Omental fat pad (tissue), 4 donors: ENCODE data around the gene MRPL43. TPM values are rescaled to one million over a fixed set of nuclear protein-coding genes. Genes with fewer than 3 reads are reported as not detected.

ENCODE experiments used
- ATAC-seq: fragments of 150-250 bp; one replicate; pipeline ENCODE4 v1.9.1; 2016; ENCODE audit warnings: mild to moderate bottlenecking, moderate library complexity; ENCODE audit not compliant: low FRiP score
- DNase-seq: peaks from one replicate; pipeline ENCODE4 v3.0.0-alpha.2; 2019; ENCODE audit warnings: low spot score
- CTCF ChIP-seq, 3 donors: fragments of 450-650 bp; IDR thresholded peaks; one replicate each; pipeline ENCODE4 v1.5.1; 2016 to 2017; ENCODE audit warnings: antibody characterized with exemption in 3 of 3, mild to moderate bottlenecking in 3 of 3, moderate library complexity in 2 of 3
- total RNA-seq, 4 donors: library from RNA; depleted of rRNA; stranded (reverse); fragments of >200 nt; gene quantifications; one replicate each; pipeline ENCODE4 v1.1.0, GENCODE V29; 2016

Gene MRPL43
- total RNA-seq, 4 donors from 2014 or later = 59.7 to 97.0 (median 79.3) TPM

GRCh38 chr10:101018600-101019439 lies 31.5 kb upstream of the MRPL43 start:
- ATAC-seq (peak; percentile 70), DNase-seq (peak; percentile 81)
- TF ChIP-seq CTCF (IDR thresholded peaks at IDR 0.05) = peak in 1 of 3 donors; percentile 25

GRCh38 chr10:101018118-101018599 lies 30.9 kb upstream of the MRPL43 start:
- DNase-seq (no peak), ATAC-seq (no peak)
- no peak for TF ChIP-seq CTCF (IDR thresholded peaks at IDR 0.05)

GRCh38 chr10:101016814-101017213 lies 29.5 kb upstream of the MRPL43 start:
- DNase-seq = no peak
- no peak for TF ChIP-seq CTCF (IDR thresholded peaks at IDR 0.05)
- no peak for ATAC-seq

- no peak for TF ChIP-seq CTCF (IDR thresholded peaks at IDR 0.05)
- DNase-seq (no peak), ATAC-seq (no peak)
Measured at GRCh38 chr10:101015582-101015973, 28.3 kb upstream of the MRPL43 start.

GRCh38 chr10:101014966-101015581 lies 27.8 kb upstream of the MRPL43 start:
- no peak for ATAC-seq
- no peak for TF ChIP-seq CTCF (IDR thresholded peaks at IDR 0.05)
- no peak for DNase-seq

- ATAC-seq (peak; percentile 31), DNase-seq (peak; percentile 97)
- TF ChIP-seq CTCF (IDR thresholded peaks at IDR 0.05) = peak in 1 of 3 donors; percentile 79
Measured at GRCh38 chr10:101014230-101014884, 27.1 kb upstream of the MRPL43 start.
